Skeletal muscle tissue (tissue), 4 donors: Measurements from ENCODE around the gene GALNT14. TPM values are rescaled to one million over a fixed set of nuclear protein-coding genes. Genes with fewer than 3 reads are reported as not detected.

Experiments
- H3K27ac ChIP-seq: one replicate; pipeline ENCODE4 v1.7.0; 2013; ENCODE audit warnings: mild to moderate bottlenecking, low read depth, low read length, inconsistent platforms
- H3K27me3 ChIP-seq, 3 donors: one replicate each; pipeline ENCODE4 v1.7.0; 2013; ENCODE audit warnings: low read length in 3 of 3; ENCODE audit not compliant: control insufficient read depth in 3 of 3, insufficient read depth in 3 of 3
- H3K36me3 ChIP-seq, 3 donors: one replicate each; pipeline ENCODE4 v1.7.0; 2013; ENCODE audit warnings: low read length in 3 of 3; ENCODE audit not compliant: control insufficient read depth in 3 of 3, insufficient read depth in 3 of 3
- H3K4me1 ChIP-seq, 3 donors: one replicate each; pipeline ENCODE4 v1.7.0; 2013; ENCODE audit warnings: low read length in 3 of 3, mild to moderate bottlenecking in 3 of 3; ENCODE audit not compliant: control insufficient read depth in 3 of 3, insufficient read depth in 3 of 3
- H3K4me3 ChIP-seq, 3 donors: one replicate each; pipeline ENCODE4 v1.7.0; 2013; ENCODE audit warnings: low read length in 3 of 3
- H3K9ac ChIP-seq, 3 donors: one replicate each; pipeline ENCODE4 v1.7.0; 2013; ENCODE audit warnings: low read length in 3 of 3, mild to moderate bottlenecking in 3 of 3, moderate library complexity in 2 of 3, low read depth in 1 of 3
- H3K9me3 ChIP-seq, 3 donors: one replicate each; pipeline ENCODE4 v1.7.0; 2013; ENCODE audit warnings: low read length in 3 of 3; ENCODE audit not compliant: control insufficient read depth in 3 of 3
- total RNA-seq: library from RNA; depleted of rRNA; stranded (reverse); fragments of >200 nt; gene quantifications from one replicate; pipeline ENCODE4 v1.2.3, GENCODE V29; 2014
- donor health status: Osteomylitis.

GALNT14 gene
- total RNA-seq, 1 donor from 2014 or later: 2.1 TPM

- Histone ChIP-seq H3K9me3 (peaks cover 3 to 5% (median 4%) of the 10 kb centered on the region in 3 donors), H3K4me3 (no peak overlapping the region), H3K9ac (no peak overlapping the region), H3K4me1 (no peaks in the 10 kb centered on the region), H3K36me3 (no peaks in the 10 kb centered on the region), H3K27ac (no peak overlapping the region), H3K27me3 (no peaks in the 10 kb centered on the region)
Observed at GRCh38 chr2:30900381-30900780, 237.9 kb downstream of the GALNT14 start.

DNA sequence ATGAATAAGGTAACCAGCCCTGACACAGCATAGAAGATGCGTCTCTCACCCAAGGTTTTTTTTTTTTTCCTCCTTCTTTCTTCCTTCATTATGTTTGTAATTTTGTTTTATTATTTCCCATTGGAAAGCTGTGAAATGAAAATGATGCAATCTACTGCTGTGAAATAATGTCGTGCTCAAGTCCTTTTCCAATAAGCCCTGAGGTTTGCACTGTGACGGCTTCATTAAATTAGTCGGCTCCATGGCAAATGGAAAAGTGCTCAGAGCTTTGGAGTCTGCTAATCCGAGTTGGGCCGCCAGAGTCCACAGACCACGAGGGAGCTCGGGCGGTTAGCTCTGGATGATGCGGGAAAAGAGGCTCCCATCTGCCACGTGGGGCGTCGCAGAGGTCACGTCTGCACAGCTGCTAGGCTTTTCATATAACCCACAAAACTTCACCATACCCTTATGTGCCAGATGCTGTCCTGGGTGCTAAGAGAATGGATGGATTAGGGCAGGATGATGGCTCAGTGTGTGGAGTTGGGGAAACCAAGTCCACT lies 238.7 kb downstream of the GALNT14 start:
- Histone ChIP-seq H3K27me3 (no peaks in the 10 kb centered on the region), H3K4me3 (no peak overlapping the region), H3K36me3 (no peaks in the 10 kb centered on the region), H3K9me3 (peaks cover 3 to 5% (median 4%) of the 10 kb centered on the region in 3 donors), H3K4me1 (no peaks in the 10 kb centered on the region), H3K9ac (no peak overlapping the region), H3K27ac (no peak overlapping the region)

GRCh38 chr2:30897539-30897938 lies 240.7 kb downstream of the GALNT14 start:
- H3K4me3 ChIP-seq: no peak overlapping the region
- no peaks in the 10 kb centered on the region for H3K36me3 ChIP-seq
- H3K9ac ChIP-seq: no peak overlapping the region
- no peak overlapping the region for H3K27ac ChIP-seq
- H3K4me1 ChIP-seq: no peaks in the 10 kb centered on the region
- peaks cover 3 to 4% (median 3%) of the 10 kb centered on the region in 3 donors for H3K9me3 ChIP-seq
- H3K27me3 ChIP-seq: no peaks in the 10 kb centered on the region

DNA sequence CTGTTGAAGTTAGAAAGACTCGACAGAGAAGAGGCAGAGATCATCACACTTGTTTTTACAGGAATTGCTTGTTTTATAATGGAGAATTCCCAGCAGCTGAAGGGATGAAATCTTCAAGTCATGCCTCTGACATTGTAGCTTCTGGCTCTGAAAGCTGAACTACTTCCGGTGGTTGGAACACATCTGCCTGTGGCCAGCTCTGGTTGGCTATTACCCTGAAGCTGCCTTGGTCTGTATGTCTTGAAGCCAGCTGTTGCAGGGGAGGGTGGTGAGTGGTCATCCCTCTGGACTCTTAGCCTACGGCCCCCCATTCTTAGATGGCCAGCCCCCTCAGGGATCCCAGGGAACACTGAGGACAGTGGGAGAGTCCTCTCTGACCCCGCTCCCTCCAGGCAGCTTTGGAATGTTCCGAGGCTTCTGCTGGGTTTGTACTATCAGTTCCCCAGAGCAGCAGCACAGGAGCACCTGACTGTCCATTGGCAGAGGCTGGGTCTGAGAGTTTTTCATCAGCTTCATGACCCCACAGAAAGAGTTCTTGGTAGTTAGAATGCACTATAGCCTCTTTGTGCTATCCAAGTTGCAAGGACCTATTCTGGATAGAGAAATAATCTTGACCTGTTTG lies 243.6 kb downstream of the GALNT14 start:
- H3K36me3 ChIP-seq: no peaks in the 10 kb centered on the region
- H3K4me3 ChIP-seq: no peak overlapping the region
- no peaks in the 10 kb centered on the region for H3K4me1 ChIP-seq
- no peak overlapping the region for H3K27ac ChIP-seq
- H3K9me3 ChIP-seq: peaks cover 3 to 4% (median 3%) of the 10 kb centered on the region in 3 donors
- H3K27me3 ChIP-seq: no peaks in the 10 kb centered on the region
- H3K9ac ChIP-seq: no peak overlapping the region

DNA sequence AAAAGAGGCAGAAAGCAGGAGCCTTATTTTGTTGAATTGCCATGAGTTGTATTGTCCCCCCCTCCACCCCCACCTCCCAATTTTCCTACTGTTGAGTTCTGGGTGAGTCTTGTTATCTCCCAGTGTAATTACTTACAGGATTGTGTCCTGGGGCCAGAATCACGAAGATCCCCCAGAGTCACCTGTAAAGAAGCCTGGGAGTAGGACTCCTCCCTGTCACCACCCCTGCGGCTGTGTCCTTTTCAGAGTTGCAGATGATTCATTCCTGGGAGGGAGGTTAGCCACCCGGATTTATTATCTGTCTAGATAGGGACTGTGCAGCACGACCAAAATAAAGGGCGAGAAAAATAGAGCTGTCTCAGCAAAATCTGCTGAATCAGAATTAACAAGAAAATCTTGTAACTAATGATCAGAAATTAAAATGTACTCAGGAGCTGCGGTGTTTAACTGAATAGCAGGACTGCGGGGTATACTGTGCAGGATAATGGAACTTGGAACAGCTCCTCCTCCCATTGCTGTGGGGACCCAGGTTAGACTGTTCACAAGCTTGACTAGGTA lies 249.3 kb downstream of the GALNT14 start:
- H3K27me3 ChIP-seq: no peaks in the 10 kb centered on the region
- H3K4me1 ChIP-seq: no peaks in the 10 kb centered on the region
- H3K27ac ChIP-seq: no peak overlapping the region
- H3K9ac ChIP-seq: no peak overlapping the region
- H3K36me3 ChIP-seq: no peaks in the 10 kb centered on the region
- no peaks in the 10 kb centered on the region for H3K9me3 ChIP-seq
- no peak overlapping the region for H3K4me3 ChIP-seq

GRCh38 chr2:30886080-30886479 lies 252.2 kb downstream of the GALNT14 start:
- no peaks in the 10 kb centered on the region for H3K36me3 ChIP-seq
- H3K27me3 ChIP-seq: no peaks in the 10 kb centered on the region
- H3K27ac ChIP-seq: no peak overlapping the region
- H3K4me3 ChIP-seq: no peak overlapping the region
- no peaks in the 10 kb centered on the region for H3K4me1 ChIP-seq
- H3K9ac ChIP-seq: no peak overlapping the region
- no peaks in the 10 kb centered on the region for H3K9me3 ChIP-seq

- Histone ChIP-seq H3K4me1 (no peaks in the 10 kb centered on the region), H3K4me3 (no peak overlapping the region), H3K27ac (no peak overlapping the region), H3K27me3 (no peaks in the 10 kb centered on the region), H3K36me3 (no peaks in the 10 kb centered on the region), H3K9me3 (peaks cover 0 to 3% (median 0%) of the 10 kb centered on the region in 3 donors), H3K9ac (no peak overlapping the region)
Observed at GRCh38 chr2:30883822-30884221, 254.4 kb downstream of the GALNT14 start.

DNA sequence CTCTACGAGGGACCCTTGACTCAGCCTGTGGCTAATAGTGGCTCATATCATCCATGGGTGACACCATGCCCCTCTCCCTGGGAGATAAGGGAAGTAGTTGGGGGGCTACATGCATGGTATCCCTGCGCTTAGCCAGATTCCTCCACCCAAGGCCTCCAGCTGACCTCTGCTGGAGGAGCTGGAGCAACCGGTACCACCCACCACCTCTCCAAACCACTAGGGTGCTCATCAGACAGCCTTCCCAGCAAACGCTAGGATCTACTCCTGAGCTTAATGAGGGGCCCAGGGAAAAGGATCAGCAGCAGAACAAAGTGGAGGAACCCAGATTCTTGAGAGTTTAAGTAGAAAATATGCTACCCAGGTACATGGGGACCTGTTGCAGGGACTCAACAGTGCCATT lies 255.1 kb downstream of the GALNT14 start:
- Histone ChIP-seq H3K27me3 (no peaks in the 10 kb centered on the region), H3K4me1 (no peaks in the 10 kb centered on the region), H3K9ac (no peak overlapping the region), H3K36me3 (no peaks in the 10 kb centered on the region), H3K27ac (no peak overlapping the region), H3K9me3 (peaks cover 0 to 3% (median 0%) of the 10 kb centered on the region in 3 donors), H3K4me3 (no peak overlapping the region)

DNA sequence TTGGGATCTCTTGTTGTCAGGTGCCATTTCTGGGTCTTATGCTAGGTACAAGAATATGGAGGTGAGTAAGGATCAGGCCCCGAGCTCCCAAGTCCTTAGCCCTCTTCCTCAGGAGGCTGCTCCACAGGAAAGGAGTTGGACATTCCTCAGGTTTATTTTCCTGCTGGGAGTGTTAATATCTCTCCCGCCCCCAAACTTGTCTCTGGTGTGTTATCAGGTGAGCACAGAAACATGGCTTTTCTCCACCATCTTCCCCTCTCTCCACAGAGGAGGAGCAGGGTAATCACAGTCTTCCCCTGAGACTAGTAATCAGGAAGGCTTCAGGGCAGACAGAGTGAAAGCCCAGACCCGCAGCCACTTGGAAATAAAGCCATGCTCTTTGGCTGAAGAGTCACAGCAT lies 257.7 kb downstream of the GALNT14 start:
- Histone ChIP-seq H3K36me3 (no peaks in the 10 kb centered on the region), H3K27me3 (no peaks in the 10 kb centered on the region), H3K4me3 (no peak overlapping the region), H3K9me3 (peaks cover 0 to 3% (median 0%) of the 10 kb centered on the region in 3 donors), H3K4me1 (no peaks in the 10 kb centered on the region), H3K9ac (no peak overlapping the region), H3K27ac (no peak overlapping the region)

- H3K27me3 ChIP-seq: no peaks in the 10 kb centered on the region
- no peak overlapping the region for H3K27ac ChIP-seq
- H3K36me3 ChIP-seq: no peaks in the 10 kb centered on the region
- H3K4me1 ChIP-seq: peaks cover 0 to under 1% (median 0%) of the 10 kb centered on the region in 3 donors
- peaks cover 0 to 3% (median 0%) of the 10 kb centered on the region in 3 donors for H3K9me3 ChIP-seq
- no peak overlapping the region for H3K4me3 ChIP-seq
- no peak overlapping the region for H3K9ac ChIP-seq
Observed at GRCh38 chr2:30877833-30878232, 260.4 kb downstream of the GALNT14 start.
